BLaER1 treated with 17β-estradiol and CSF1 and Interleukin-3, amounts not matched to agents 10 nM and 100 nM (cell line): ENCODE data around the gene KMT2C.

Experiments used
- H3K27ac ChIP-seq, 11 experiments: shearing (Covaris generic); formaldehyde crosslinking; 2 replicates each; pipeline ENCODE4 v1.8.1; 2022
- H3K27me3 ChIP-seq, 11 experiments: shearing (Covaris generic); formaldehyde crosslinking; 2 replicates each; pipeline ENCODE4 v1.8.1; 2022
- H3K36me3 ChIP-seq, 11 experiments: shearing (Covaris generic); formaldehyde crosslinking; 2 replicates each; pipeline ENCODE4 v1.8.1; 2022
- H3K4me1 ChIP-seq, 10 experiments: shearing (Covaris generic); formaldehyde crosslinking; 2 replicates each; pipeline ENCODE4 v1.8.1; 2022
- H3K4me2 ChIP-seq, 11 experiments: shearing (Covaris generic); formaldehyde crosslinking; 2 replicates each; pipeline ENCODE4 v1.8.1; 2022
- H3K4me3 ChIP-seq, 10 experiments: shearing (Covaris generic); formaldehyde crosslinking; 2 replicates each; pipeline ENCODE4 v1.8.1; 2022
- H3K9ac ChIP-seq, 11 experiments: shearing (Covaris generic); formaldehyde crosslinking; 2 replicates each; pipeline ENCODE4 v1.8.1; 2022
- H3K9me3 ChIP-seq, 11 experiments: shearing (Covaris generic); formaldehyde crosslinking; replicated peaks in 1 of 11; 2 replicates each; pipeline ENCODE4 v1.8.1; 2022
- H4K20me1 ChIP-seq, 11 experiments: shearing (Covaris generic); formaldehyde crosslinking; 2 replicates each; pipeline ENCODE4 v1.8.1; 2022
- Cebpa-rat ChIP-seq, 11 experiments: shearing (Covaris generic); IDR thresholded peaks; 2 replicates each; pipeline ENCODE4 v1.8.1; 2022

The KMT2C gene

GRCh38 chr7:152136686-152137085 lies 299.1 kb downstream of the KMT2C start:
- no peak for TF ChIP-seq Cebpa-rat (IDR thresholded peaks at IDR 0.05)
- Histone ChIP-seq H3K27ac (no peak overlapping the region), H3K4me2 (no peak overlapping the region), H4K20me1 (peaks cover 0 to 22% (median 0%) of the 10 kb centered on the region in 11 experiments; a peak in 7 of 22 replicates), H3K27me3 (no peaks in the 10 kb centered on the region), H3K36me3 (peaks cover 83 to 100% (median 99%) of the 10 kb centered on the region in 11 experiments), H3K4me1 (no peaks in the 10 kb centered on the region), H3K9me3 (no peaks in the 10 kb centered on the region), H3K4me3 (no peak overlapping the region), H3K9ac (no peak overlapping the region)

DNA sequence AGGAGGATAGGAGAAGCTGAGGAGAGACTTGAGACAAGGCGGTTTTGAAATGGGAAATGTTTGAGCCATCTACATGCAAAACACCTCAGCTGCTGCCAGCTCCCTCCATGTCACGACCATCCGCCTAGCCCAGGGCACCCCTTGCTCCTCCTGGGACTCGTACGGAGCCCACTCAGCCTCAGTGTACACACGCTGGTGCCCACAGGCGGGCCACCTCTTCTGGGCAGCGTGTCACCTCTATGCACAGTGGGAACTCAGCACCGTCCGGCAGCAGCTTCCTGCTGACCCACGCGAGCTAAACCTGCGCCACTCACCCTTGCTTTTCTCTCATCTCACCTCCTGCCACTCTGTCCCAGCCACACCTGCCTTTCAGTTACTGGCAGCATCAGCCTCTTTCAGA lies 302.0 kb downstream of the KMT2C start:
- H3K9ac ChIP-seq: no peak overlapping the region; a peak in 1 of 22 replicates
- H3K4me3 ChIP-seq: no peak overlapping the region
- 0 out of 22 replicates have a peak overlapping the region, but pooled peaks of 1 of the 11 experiments have one; percentile 0 for H3K27ac ChIP-seq
- no peak for TF ChIP-seq Cebpa-rat (IDR thresholded peaks at IDR 0.05)
- H3K36me3 ChIP-seq: peaks cover 81 to 100% (median 98%) of the 10 kb centered on the region in 11 experiments
- H4K20me1 ChIP-seq: peaks cover 0 to 22% (median 0%) of the 10 kb centered on the region in 11 experiments; a peak in 7 of 22 replicates
- H3K4me1 ChIP-seq: no peaks in the 10 kb centered on the region
- peaks cover 8 to 15% (median 10%) of the 10 kb centered on the region in 11 experiments; a peak in 19 of 22 replicates for H3K9me3 ChIP-seq
- no peak overlapping the region for H3K4me2 ChIP-seq
- no peaks in the 10 kb centered on the region for H3K27me3 ChIP-seq

- TF ChIP-seq Cebpa-rat (IDR thresholded peaks at IDR 0.05): no peak
- Histone ChIP-seq H3K9ac (no peak overlapping the region), H3K36me3 (peaks cover 81 to 100% (median 98%) of the 10 kb centered on the region in 11 experiments), H4K20me1 (peaks cover 0 to 18% (median 0%) of the 10 kb centered on the region in 11 experiments; a peak in 7 of 22 replicates), H3K4me3 (no peak overlapping the region), H3K4me1 (no peaks in the 10 kb centered on the region), H3K4me2 (no peak overlapping the region), H3K9me3 (peaks cover 8 to 23% (median 17%) of the 10 kb centered on the region in 11 experiments; a peak in 19 of 22 replicates), H3K27ac (no peak overlapping the region), H3K27me3 (no peaks in the 10 kb centered on the region)
Observed at GRCh38 chr7:152132812-152133211, 303.0 kb downstream of the KMT2C start.

GRCh38 chr7:152131981-152132494 lies 303.8 kb downstream of the KMT2C start:
- Histone ChIP-seq H3K4me1 (no peaks in the 10 kb centered on the region), H3K4me2 (no peak overlapping the region), H3K4me3 (no peak overlapping the region), H3K36me3 (peaks cover 81 to 100% (median 97%) of the 10 kb centered on the region in 11 experiments), H3K27me3 (no peaks in the 10 kb centered on the region), H4K20me1 (peaks cover 0 to 15% (median 0%) of the 10 kb centered on the region in 11 experiments; a peak in 8 of 22 replicates), H3K9me3 (peaks cover 8 to 27% (median 18%) of the 10 kb centered on the region in 11 experiments; a peak in 19 of 22 replicates), H3K9ac (no peak overlapping the region), H3K27ac (no peak overlapping the region)
- TF ChIP-seq Cebpa-rat (IDR thresholded peaks at IDR 0.05): no peak

- no peaks in the 10 kb centered on the region for H3K4me1 ChIP-seq
- H4K20me1 ChIP-seq: peaks cover 0 to 14% (median 0%) of the 10 kb centered on the region in 11 experiments; a peak in 4 of 22 replicates
- peaks cover 82 to 100% (median 97%) of the 10 kb centered on the region in 11 experiments for H3K36me3 ChIP-seq
- peaks cover 10 to 36% (median 19%) of the 10 kb centered on the region in 11 experiments; a peak in 20 of 22 replicates for H3K9me3 ChIP-seq
- no peak overlapping the region for H3K4me3 ChIP-seq
- H3K4me2 ChIP-seq: no peak overlapping the region
- no peak for TF ChIP-seq Cebpa-rat (IDR thresholded peaks at IDR 0.05)
- no peak overlapping the region for H3K9ac ChIP-seq
- no peaks in the 10 kb centered on the region for H3K27me3 ChIP-seq
- no peak overlapping the region for H3K27ac ChIP-seq
Observed at GRCh38 chr7:152130658-152131590, 304.9 kb downstream of the KMT2C start.

GRCh38 chr7:152129682-152130081 lies 306.1 kb downstream of the KMT2C start:
- H3K27me3 ChIP-seq: no peaks in the 10 kb centered on the region
- no peak overlapping the region for H3K4me3 ChIP-seq
- H3K36me3 ChIP-seq: peaks cover 94 to 100% (median 99%) of the 10 kb centered on the region in 11 experiments
- TF ChIP-seq Cebpa-rat (IDR thresholded peaks at IDR 0.05): no peak
- peaks cover 13 to 47% (median 31%) of the 10 kb centered on the region in 11 experiments; a peak in 20 of 22 replicates for H3K9me3 ChIP-seq
- H3K9ac ChIP-seq: no peak overlapping the region
- H3K4me2 ChIP-seq: no peak overlapping the region
- H4K20me1 ChIP-seq: peaks cover 0 to 14% (median 0%) of the 10 kb centered on the region in 11 experiments; a peak in 4 of 22 replicates
- no peak overlapping the region for H3K27ac ChIP-seq
- no peaks in the 10 kb centered on the region for H3K4me1 ChIP-seq

DNA sequence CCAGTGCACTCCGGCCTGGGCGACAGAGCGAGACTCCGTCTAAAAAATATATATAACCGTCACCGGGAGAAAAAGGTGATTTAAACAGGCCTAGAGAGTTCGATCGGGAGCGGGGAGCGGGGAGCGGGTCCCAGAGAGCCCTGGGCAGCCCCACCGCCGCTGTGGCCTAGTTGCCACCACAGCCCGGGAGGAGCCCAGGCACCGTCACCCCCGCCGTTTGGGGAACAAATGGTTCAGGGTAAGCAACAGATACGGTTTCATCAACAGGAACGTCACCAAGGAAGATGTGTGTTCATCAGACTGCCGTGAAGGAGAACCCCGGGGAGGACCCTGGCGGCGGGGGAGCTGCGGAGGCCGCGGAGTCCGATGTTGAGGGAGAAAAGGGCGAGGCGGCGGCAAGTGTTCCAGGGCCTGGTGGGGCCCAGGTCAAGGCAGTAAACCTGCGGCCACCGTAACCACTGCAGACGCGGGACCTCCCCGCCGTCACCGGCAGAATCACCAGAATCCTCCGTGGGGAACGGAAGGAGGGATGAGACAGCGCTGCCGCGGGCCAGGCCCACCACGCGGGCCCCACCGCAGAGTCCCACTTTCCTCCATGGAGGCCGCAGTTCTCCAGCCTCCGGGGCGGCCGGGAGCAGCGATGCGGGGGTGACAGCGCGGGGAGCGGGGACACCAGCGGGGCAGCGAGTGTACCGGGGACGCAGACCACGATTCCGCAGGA lies 306.9 kb downstream of the KMT2C start:
- Histone ChIP-seq H3K4me2 (no peak overlapping the region), H3K4me3 (no peak overlapping the region), H4K20me1 (peaks cover 0 to 11% (median 0%) of the 10 kb centered on the region in 11 experiments; a peak in 4 of 22 replicates), H3K27me3 (no peaks in the 10 kb centered on the region), H3K9ac (no peak overlapping the region), H3K9me3 (peaks cover 13 to 53% (median 37%) of the 10 kb centered on the region in 11 experiments; a peak in 20 of 22 replicates), H3K4me1 (no peaks in the 10 kb centered on the region), H3K27ac (no peak overlapping the region), H3K36me3 (peaks cover 97 to 100% (median 100%) of the 10 kb centered on the region in 11 experiments)
- no peak for TF ChIP-seq Cebpa-rat (IDR thresholded peaks at IDR 0.05)

- no peak overlapping the region for H3K9ac ChIP-seq
- H4K20me1 ChIP-seq: peaks cover 0 to 11% (median 0%) of the 10 kb centered on the region in 11 experiments; a peak in 3 of 22 replicates
- no peak overlapping the region for H3K27ac ChIP-seq
- peaks cover 13 to 53% (median 37%) of the 10 kb centered on the region in 11 experiments; a peak in 20 of 22 replicates for H3K9me3 ChIP-seq
- no peak overlapping the region for H3K4me2 ChIP-seq
- H3K27me3 ChIP-seq: no peaks in the 10 kb centered on the region
- no peak for TF ChIP-seq Cebpa-rat (IDR thresholded peaks at IDR 0.05)
- H3K4me3 ChIP-seq: no peak overlapping the region
- H3K36me3 ChIP-seq: peaks cover 97 to 100% (median 100%) of the 10 kb centered on the region in 11 experiments
- H3K4me1 ChIP-seq: no peaks in the 10 kb centered on the region
Observed at GRCh38 chr7:152128252-152128651, 307.6 kb downstream of the KMT2C start.
